ENCODE data around the gene JPT2.

DNA sequence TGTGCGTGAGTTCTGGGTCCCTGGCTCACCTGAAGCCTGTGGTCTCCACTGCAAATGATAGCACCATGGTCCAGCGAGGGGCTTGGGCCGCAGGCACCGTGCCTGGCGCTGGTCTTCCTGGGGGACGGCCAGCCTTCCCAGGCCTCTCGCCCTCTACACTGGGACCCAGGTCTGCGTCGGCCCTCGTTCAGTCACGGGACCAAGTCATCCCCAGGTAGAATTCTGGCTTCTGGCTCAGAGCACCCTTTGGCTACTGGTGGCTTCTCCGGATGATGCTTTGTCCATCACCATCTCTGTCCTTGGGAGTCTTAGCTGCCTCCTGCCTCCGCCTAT is 45.5 kb upstream of the JPT2 start:
- TF ChIP-seq, protein P1, sequence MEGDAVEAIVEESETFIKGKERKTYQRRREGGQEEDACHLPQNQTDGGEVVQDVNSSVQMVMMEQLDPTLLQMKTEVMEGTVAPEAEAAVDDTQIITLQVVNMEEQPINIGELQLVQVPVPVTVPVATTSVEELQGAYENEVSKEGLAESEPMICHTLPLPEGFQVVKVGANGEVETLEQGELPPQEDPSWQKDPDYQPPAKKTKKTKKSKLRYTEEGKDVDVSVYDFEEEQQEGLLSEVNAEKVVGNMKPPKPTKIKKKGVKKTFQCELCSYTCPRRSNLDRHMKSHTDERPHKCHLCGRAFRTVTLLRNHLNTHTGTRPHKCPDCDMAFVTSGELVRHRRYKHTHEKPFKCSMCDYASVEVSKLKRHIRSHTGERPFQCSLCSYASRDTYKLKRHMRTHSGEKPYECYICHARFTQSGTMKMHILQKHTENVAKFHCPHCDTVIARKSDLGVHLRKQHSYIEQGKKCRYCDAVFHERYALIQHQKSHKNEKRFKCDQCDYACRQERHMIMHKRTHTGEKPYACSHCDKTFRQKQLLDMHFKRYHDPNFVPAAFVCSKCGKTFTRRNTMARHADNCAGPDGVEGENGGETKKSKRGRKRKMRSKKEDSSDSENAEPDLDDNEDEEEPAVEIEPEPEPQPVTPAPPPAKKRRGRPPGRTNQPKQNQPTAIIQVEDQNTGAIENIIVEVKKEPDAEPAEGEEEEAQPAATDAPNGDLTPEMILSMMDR (IDR thresholded peaks at IDR 0.05): no peak
- TF ChIP-seq POLR2A (IDR thresholded peaks at IDR 0.05): no peak

All from heart left ventricle (tissue), 13 donors.